ENCODE results near the gene ATP6V0B. TPM values are rescaled to one million over a fixed set of nuclear protein-coding genes. Genes with fewer than 3 reads are reported as not detected.
A peak's percentile ranks its signal among the peaks of the same experiment; 100 is the strongest.

ATP6V0B gene
- total and polyA plus RNA-seq, 9 of the 15 experiments (the other 6 are each of a cell fraction or from before 2014, with no cell fraction given), result 137 to 328 (median 220) TPM

DNA sequence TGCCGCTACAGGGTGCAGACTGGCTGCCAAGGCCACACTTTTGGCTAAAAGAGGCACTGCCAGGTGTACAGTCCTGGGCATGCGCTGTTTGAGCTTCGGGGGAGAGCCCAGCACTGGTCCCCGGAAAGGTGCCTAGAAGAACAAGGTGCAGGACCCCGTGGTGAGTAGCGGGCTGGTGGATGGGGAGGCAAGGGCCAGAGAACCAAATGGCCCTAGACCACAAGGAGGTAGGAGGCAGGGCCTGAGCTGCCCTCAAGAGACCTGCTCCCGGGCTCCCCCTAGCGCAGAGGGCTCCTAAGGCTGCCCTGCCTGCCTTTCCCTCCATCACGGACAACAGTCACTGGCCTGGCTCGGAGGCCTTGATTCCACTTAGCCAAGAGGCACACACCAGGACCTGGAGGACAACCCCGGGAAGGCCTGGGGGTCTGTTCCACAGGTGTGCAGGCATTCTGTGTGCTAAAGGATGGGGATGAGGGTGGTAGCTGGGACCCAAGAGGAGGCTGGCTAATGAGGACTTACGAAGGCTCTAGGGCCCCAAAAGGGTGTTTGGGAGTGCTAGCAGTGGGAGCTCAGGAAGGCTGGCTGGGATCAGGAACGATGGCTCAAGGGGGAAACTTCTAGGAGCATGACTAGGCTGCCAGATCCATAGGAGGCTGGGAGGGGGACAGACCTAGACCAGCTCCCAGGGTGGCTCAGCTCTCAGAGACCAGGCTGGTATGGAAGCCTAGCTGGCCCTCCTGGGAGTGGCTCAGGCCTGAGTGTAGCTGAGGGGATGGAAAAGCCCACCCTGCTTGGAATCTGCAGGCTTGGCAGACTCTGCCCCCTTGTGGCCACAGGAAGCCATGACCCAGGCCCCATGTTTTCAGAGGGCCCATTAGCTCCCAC, 40.4 kb upstream of the ATP6V0B start:
- Histone ChIP-seq H3K9me1 (ENCODE audit: control insufficient read depth, insufficient read depth, low read length) (peaks cover 5% of the 10 kb centered on the region), H3K36me3 (ENCODE audit: control insufficient read depth, insufficient read depth, low read length) (peaks cover 4% of the 10 kb centered on the region; the same call in 2 of the 3 replicates), H4K20me1 (replicated peaks; ENCODE audit: control insufficient read depth, insufficient read depth, low read length) (0 out of 2 replicates have a peak, but pooled peaks cover 3% of the 10 kb centered on the region), H3K27me3 (ENCODE audit: control insufficient read depth in 2 of 2, insufficient read depth in 2 of 2, low read length in 2 of 2) (no peaks in the 10 kb centered on the region), H3K4me1 (replicated peaks in 1 of 2; ENCODE audit: control insufficient read depth in 2 of 2, insufficient read depth in 2 of 2, low read length in 2 of 2) (peaks cover 12 to 32% of the 10 kb centered on the region in 2 experiments; a peak in 4 of 5 replicates), H3K79me2 (ENCODE audit: control insufficient read depth, insufficient read depth, low read length) (no peaks in the 10 kb centered on the region), H3K9me3 (replicated peaks; ENCODE audit: control insufficient read depth, insufficient read depth, low read depth, low read length) (no peaks in the 10 kb centered on the region), H2AFZ (ENCODE audit: low read depth, low read length) (peak overlapping the region; percentile 65), H3K9ac (ENCODE audit: insufficient read depth in 1 of 2, low read depth in 2 of 2, low read length in 2 of 2) (0 out of 4 replicates have a peak overlapping the region, but pooled peaks of 1 of the 2 experiments have one; percentile 29), H3K4me2 (ENCODE audit: insufficient read depth, low read length) (peak overlapping the region; percentile 37; the same call in 1 of the 2 replicates), H3K4me3 (no peak overlapping the region), H3K27ac (ENCODE audit: extremely low read depth, low read depth, low read length) (no peak overlapping the region)
- WGBS (ENCODE audit: insufficient coverage, low coverage, missing lambda C conversion rate), result 27% methylated on average over 13 of the region's 13 CpGs
- BruUV-seq (replicated peaks), result no TSS peak
- in situ Hi-C loops (cut with MboI) (loop anchor here (5.0 to 10.0 kb wide), 2 partner anchors 162 to 700 kb away; no protein-coding TSS in a partner anchor), intact Hi-C loops (cut with micrococcal nuclease) (loop anchor here (1.0 to 5.0 kb wide), 5 partner anchors 87 to 707 kb away; no protein-coding TSS in a partner anchor)
- ChIA-PET POLR2A (interaction anchor here (0.6 to 2.1 kb wide), 17 partner anchors 9 to 544 kb away, joined by 3 to 21 read pairs (median 3); partner anchors contain the start of genes ATP6V0B, IPO13, MED8 and SZT2), CTCF (ENCODE audit: low intra/inter-chr PET ratio) (interaction anchor here (0.7 to 4.7 kb wide), 9 partner anchors 12 to 708 kb away, joined by 3 to 79 read pairs (median 4); partner anchors contain the start of genes IPO13 and PTPRF)
- ATAC-seq (peak; percentile 95), FAIRE-seq (peak; percentile 93), DNase-seq (ENCODE audit: extremely low read depth in 1 of 4, low spot score in 3 of 4) (peak; percentile 86 to 90 (median 88))
- TF ChIP-seq BRD9 (IDR thresholded peaks at IDR 0.05; ENCODE audit: low read depth, partially characterized antibody) (peak; percentile 46), CBX8 (IDR thresholded peaks at IDR 0.05; ENCODE audit: borderline replicate concordance, extremely low read depth, low read depth, low read length, poor library complexity, severe bottlenecking) (no peak), ASH1L (IDR thresholded peaks at IDR 0.05; ENCODE audit: borderline replicate concordance, low read depth, partially characterized antibody) (no peak), ZEB2 (IDR thresholded peaks at IDR 0.05) (0 out of 2 replicates have a peak, but pooled peaks have one; percentile 16)
- TF ChIP-seq, protein P1, sequence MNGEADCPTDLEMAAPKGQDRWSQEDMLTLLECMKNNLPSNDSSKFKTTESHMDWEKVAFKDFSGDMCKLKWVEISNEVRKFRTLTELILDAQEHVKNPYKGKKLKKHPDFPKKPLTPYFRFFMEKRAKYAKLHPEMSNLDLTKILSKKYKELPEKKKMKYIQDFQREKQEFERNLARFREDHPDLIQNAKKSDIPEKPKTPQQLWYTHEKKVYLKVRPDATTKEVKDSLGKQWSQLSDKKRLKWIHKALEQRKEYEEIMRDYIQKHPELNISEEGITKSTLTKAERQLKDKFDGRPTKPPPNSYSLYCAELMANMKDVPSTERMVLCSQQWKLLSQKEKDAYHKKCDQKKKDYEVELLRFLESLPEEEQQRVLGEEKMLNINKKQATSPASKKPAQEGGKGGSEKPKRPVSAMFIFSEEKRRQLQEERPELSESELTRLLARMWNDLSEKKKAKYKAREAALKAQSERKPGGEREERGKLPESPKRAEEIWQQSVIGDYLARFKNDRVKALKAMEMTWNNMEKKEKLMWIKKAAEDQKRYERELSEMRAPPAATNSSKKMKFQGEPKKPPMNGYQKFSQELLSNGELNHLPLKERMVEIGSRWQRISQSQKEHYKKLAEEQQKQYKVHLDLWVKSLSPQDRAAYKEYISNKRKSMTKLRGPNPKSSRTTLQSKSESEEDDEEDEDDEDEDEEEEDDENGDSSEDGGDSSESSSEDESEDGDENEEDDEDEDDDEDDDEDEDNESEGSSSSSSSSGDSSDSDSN (IDR thresholded peaks at IDR 0.05; ENCODE audit: borderline replicate concordance in 1 of 2, low read depth in 2 of 2, low read length in 2 of 2), result 0 out of 4 replicates have a peak, but pooled peaks of 1 of the 2 experiments have one; percentile 31
- TF ChIP-seq, protein P2, sequence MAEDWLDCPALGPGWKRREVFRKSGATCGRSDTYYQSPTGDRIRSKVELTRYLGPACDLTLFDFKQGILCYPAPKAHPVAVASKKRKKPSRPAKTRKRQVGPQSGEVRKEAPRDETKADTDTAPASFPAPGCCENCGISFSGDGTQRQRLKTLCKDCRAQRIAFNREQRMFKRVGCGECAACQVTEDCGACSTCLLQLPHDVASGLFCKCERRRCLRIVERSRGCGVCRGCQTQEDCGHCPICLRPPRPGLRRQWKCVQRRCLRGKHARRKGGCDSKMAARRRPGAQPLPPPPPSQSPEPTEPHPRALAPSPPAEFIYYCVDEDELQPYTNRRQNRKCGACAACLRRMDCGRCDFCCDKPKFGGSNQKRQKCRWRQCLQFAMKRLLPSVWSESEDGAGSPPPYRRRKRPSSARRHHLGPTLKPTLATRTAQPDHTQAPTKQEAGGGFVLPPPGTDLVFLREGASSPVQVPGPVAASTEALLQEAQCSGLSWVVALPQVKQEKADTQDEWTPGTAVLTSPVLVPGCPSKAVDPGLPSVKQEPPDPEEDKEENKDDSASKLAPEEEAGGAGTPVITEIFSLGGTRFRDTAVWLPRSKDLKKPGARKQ (CRISPR knock-in tag; IDR thresholded peaks at IDR 0.05), result no peak
- TF ChIP-seq, protein P3, sequence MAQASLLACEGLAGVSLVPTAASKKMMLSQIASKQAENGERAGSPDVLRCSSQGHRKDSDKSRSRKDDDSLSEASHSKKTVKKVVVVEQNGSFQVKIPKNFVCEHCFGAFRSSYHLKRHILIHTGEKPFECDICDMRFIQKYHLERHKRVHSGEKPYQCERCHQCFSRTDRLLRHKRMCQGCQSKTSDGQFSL (CRISPR knock-in tag; IDR thresholded peaks at IDR 0.05), result peak; percentile 12; the same call in 1 of the 2 replicates
- TF ChIP-seq, protein P3 (tag; IDR thresholded peaks at IDR 0.05), result no peak

Measured in K562 (cell line).